ENCODE data around the gene IFT27.

Gene IFT27

DNA sequence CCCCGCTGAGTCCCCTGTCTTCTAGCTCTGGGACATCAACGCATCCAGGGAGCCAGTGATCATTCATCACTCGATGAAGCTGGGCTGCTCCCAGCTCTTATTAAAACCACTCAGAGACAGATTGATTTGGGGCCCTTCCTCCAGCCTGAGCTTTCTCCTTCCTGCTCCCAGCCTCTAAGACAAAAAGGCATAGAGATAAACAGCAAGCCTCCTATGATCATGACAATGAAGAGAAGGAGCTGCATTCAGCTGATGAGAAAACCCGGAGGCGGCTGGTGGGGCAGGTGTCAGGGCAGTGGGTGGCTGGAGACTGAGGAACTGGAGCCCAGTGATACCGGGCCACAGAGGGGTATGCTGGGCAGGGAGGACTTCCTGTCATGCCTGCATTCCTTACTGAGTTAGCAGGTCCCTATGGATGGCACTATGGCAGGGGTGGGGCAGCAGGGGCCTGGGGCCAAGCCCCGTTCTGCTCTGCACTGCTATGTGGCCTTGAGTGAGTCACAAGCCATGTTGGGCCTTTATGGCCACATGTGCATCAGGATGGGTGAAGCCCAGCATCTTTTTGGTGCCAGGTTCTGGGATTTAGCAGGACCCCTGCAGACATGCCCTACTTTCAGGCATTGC lies 20.7 kb upstream of the IFT27 start:
- DNase-seq (ENCODE audit: low read depth), result no peak

DNA sequence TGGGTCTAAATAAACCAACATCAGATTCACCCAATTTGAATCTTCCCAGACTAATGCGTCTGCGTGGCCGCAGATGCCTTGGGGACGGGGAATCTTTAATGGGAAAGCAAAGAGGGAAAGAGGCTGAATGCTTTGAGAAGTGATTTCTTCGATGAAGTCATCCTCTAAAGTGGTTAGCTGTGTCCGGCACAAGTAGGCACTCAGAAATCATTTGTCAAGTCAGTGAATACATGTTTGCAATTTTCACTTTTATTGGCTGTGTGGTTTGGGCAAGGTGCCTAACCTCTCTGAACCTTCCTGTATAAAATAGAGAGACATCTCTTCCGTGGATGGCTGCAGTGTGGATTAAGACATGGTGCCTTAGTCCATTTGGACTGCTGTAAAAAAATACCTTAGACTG lies 19.7 kb upstream of the IFT27 start:
- DNase-seq (ENCODE audit: low read depth), result no peak

DNA sequence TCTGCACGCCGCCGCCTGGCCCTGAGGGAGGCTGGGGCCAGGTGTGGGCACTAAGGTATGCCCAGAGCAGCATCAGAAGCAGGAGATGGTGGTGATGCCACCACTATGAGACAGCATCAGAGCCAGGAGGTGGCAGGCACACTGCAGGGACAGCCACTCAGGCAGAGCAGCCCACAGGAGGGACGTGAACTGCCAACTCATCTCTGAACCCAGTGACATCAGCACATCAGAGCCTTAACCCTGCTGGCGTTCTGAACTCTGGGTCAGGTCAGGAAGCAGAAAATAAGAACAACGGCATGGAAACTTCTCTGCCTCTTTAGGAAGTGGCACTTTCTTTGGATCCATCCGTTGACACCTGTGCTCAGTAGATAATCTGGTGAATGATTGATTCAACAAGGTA lies 14.7 kb upstream of the IFT27 start:
- DNase-seq (ENCODE audit: low read depth), result no peak

DNA sequence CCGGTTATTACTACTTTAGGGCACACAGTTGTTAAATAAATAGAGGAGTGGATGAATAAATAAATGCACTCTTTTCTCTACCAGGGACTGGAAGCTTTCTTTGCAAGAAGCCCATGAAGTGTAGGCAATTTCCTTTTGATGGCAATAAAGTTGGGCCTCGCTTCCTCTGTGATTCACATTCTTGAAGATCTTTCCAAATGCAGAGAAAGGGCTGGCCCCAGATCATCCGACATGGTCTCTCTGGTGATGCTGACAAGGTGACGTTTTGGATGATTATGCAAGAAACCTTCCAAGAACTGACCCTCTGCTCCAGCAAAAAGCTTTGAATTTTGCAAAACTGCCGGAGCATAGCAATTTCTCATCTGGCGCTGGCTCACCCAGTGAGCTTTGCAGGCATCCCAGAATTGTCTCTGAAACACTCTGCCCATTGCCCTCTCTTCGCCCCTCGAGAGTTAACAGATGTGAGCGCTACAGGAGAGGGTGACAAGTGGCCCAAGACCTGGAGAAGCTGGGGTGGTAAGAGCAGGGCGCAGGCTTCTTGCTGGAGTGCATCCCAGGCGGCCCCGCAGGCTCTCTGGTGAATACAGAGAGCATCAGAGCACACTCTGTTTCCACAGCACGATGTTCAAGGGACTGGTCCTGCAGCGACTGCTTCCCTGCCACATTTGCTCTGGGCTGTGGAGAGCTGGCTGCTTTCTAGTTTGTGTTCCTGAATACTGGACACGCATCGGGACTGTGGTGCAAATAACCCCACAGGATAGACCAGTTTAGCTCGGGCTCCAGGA lies 11.5 kb upstream of the IFT27 start:
- no peak for DNase-seq (ENCODE audit: low read depth)

DNA sequence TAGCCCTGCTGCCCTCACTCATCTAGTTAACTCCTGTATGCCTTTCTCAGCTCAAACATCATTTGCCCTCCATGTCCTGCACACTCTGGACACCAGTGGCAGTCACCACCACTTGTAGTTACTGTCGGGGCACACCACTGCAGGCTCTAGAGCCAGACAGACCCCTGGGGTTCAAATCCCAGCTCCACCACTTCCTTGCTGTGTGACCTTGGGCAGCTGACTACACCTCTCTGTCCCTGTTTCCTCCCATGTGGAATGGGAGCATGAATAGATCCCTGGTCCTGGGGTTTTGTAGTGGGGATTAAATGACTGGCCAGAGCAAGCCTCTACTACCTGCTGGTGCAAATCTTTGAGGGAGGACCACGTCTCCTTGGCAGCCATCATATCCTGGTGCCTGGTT lies 7.8 kb upstream of the IFT27 start:
- DNase-seq (ENCODE audit: low read depth), result no peak

DNA sequence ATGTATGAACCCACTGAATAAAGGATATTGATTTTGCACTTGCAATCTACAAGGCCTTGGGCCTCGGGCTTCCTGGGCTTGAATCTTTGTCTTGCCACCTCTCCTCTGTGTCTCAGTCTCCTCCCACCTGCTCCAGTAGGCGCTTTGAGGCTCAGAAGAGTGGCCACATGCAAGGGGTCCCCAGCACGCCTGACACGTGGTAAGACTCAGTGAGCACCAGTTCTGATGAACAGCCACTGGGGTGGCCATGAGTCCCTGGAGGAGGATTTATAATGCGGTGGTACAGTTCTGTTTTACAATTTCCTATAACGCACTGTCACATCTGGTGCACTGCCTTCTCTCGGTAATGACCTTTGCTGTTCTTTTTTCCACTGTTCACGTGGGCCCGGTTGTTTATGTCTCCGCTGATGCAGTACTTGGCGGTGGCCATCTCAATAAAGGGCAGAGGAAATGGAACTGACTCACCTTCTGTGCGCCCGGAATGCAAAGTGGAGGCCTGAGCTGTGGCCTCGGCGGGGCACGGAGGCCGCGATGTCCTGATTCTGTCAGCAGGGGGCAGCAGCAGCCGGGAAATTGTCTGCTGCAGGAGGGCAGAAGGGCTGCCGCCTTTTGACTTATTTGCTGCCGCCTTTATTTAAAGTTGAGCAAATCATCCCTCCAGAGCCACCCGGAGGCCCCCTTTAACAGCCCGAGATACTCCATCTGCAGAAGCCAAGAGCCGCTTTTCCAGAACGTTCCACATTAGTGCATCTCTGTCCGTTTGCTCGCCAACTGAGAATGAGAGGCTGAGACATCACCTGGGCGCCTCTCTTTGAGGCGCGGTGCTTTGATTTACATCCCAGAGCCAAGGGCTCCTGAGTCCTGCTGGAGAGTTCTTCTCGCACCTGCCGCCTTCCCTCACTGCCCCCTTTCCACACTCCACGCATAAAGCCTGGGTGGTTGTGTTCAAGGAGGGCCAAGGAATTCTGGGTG lies 6.0 kb upstream of the IFT27 start:
- DNase-seq (ENCODE audit: low read depth), result peak; percentile 85

DNA sequence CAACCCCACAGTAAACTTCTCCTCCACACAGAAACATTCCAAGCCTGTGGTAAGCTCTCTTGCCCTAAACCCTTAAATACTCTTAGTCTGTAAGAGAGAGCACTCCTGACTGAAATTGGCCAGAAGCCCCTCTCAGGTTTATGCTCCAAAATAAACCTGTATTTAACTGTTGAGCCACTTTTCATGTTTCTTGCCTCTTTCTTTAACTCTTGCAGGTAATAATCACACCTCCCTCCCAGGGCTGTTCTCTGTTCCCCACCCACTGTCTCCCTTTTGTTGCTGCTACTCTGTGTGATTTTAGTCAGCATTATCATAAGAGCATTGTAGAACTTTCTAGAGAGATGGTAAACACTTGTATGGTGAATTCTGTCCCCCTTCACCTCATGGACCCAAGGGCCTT lies 2.1 kb upstream of the IFT27 start:
- DNase-seq (ENCODE audit: low read depth), result no peak

DNA sequence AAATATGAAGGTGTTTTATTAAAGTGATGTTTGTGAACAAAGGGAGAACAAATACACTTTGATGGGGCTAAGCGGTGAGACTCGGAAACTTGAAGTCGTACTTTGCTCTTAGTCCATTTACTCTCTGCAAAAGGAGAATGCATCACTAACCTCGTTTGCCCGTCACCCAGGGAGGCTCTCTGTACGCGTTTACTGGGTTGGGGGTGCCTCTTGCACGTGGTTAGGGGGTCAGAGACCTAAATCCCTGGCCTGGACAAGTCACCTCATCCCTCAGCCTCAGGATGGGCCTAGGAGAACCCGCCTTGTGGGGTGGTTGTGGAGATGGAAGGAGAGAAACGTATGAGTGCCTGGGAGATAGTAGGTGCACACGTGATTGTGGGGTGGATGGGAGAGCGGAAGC lies 803 bp upstream of the IFT27 start:
- DNase-seq (ENCODE audit: low read depth), result no peak

DNA sequence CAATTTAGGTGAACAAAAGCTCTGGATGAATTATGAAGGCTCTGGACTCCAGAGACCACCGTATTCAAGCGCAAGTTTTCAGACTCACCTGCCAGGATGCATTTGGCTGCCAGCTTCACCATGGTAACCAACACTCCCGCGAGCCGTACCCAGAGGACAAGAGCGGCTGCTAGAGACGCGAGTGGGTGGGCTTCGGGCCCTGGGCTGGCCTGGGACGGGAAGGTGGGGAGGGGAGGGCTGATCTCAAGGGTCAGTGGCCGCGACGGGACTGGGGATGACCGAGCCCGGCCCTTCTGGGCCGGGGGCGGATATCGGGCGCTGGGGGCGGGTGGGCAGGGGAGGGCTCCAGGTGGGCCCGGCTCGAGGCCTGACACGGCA lies 344 bp downstream of the IFT27 start:
- peak; percentile 34 for DNase-seq (ENCODE audit: low read depth)

DNA sequence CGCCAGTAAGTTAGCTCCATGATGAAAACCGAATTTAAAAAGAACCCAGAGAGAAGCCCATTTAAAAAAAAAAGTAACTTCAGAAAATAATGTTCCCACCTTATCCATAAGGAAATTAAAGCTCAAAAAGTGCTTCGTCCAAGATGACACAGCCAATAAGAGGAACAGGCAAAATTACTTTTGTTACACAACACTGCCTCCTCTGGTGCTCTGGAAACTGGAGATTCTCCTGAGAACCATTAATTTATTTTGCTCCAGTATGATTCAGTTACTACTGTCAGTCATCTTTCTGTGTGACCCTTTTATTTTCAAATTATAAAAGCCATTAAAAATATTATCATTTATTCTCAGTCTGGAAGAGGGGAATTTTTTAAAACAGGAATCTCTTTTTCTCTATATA lies 2.0 kb downstream of the IFT27 start:
- DNase-seq (ENCODE audit: low read depth), result no peak

DNA sequence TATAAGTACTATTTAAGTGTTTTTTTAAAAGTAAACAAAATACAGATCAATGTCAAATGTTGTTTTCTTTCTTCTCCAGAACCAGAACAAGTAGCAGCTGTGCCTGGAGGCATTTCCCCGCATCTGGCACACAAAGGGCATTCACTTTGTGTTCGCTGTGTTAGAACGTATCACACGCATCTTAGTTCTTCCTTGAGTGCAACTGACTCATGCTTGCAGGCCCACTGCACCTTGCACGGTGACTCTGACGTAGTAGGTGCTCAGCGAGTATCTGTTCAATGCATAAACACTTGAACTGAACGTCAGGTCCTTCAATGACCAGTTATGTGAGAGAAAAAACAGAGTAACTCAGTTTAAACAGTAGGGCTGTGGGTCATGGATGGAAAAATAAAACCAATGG lies 3.5 kb downstream of the IFT27 start:
- no peak for DNase-seq (ENCODE audit: low read depth)

DNA sequence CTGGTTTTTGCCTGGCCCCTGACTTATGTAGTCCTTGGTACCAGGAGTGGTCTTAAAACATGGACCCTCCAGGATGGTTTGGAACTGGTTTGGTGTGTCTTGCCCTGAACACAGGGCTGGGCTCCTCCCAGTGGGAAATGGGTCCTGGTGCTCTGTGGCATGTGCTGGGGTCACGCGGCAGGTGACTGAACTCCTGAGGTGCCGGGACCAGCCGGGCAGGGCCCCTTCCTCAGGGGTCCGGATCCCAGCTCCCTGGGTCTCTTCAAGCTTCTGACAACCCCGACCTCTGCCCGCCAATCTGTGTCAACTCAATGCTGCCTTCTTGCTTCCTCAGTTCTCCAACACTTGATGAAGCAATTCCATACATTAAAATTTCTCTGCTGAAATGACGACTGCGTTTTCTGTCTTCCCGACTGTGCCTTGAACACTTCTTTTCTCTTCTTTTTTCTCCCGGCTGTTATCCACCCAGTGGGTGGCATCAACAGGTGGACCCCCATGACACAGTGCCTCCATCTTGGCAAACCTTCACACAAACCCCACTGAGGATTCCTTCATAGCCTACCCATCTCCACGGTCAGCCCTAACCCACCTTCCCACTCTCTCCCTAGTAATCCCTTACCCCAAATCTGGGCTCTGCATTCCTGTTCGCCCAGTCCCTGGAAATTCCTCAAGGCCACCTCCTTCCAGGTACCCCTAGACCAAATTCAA lies 4.4 kb downstream of the IFT27 start:
- DNase-seq (ENCODE audit: low read depth), result no peak

DNA sequence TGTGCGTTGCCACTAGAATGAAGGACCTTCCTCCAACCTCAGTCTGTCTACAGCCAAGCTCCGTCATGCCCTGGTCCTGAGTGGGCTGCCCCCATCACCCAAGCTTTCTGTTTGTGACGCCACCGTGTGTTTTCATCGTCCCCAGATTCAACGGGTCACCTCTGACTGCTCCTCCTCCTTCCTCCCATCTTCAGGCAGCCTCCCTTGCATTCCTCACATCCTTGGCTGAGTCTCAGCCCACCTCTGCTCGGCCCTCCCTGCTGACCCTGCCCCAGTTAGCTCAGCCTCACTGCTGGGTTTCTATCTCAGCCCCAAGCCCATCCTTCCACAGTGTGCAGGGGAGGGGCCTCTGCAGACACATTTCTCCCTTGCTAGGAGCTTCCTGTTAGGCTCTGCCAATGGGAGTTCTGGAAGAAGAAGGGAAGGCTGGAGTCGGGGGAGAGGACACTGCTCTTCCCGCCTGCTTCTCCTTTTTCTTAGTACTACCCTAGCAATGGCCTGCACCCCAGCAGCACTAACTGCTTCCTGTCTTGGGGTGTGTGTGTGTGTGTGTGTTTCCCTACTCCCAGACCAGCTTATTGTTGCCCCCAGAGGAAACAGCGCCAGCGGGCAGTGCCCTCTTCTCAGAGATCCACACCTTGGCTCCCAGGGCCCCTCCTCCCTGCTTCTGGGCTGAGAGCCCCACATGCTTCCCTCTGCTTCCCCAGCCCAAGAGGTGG lies 5.2 kb downstream of the IFT27 start:
- DNase-seq (ENCODE audit: low read depth), result no peak

DNA sequence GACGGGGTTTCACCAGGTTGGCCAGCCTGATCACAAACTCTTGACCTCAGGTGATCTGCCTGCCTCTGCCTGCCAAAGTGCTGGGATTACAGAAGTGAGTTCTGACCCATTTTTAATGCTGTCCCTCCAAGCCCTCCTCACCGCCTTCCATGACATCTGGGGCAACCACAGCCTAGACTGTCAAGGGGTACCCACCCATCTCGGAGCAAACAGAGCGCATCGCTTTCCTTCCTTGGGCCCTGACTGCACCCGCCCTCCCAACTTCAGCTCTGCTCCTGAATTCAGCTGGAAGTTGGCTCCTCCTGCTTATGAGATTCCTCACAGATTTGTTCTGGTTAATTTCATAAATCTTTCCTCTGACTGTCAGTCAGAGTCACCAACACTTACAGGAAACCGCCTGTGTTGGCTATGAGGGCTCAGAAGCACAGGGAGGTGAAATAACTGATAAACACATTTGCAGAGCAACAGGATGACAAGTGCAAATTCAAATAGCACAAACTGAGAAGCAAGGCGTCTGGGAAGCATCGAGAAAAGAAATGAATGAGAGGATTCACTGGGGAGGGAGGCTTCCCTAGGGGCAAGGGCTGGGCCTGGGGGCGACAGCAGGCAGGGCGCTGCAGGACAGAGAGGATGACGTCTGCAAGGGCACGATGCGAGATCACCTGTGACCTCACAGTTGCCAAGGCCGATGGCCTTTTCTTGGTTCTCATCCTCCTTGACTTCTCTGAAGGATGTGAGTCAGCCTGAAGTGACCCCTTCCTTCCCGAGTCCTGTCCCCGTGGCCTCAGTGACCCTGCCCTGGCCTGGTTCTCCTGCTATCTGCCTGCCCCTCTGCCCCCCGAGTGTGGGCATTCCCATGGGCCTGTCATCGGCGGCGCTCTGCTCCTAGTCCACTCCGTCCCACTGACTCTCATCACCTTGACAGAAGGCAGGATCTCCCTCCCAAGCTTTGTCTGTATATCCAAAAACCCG lies 6.1 kb downstream of the IFT27 start:
- DNase-seq (ENCODE audit: low read depth), result no peak

DNA sequence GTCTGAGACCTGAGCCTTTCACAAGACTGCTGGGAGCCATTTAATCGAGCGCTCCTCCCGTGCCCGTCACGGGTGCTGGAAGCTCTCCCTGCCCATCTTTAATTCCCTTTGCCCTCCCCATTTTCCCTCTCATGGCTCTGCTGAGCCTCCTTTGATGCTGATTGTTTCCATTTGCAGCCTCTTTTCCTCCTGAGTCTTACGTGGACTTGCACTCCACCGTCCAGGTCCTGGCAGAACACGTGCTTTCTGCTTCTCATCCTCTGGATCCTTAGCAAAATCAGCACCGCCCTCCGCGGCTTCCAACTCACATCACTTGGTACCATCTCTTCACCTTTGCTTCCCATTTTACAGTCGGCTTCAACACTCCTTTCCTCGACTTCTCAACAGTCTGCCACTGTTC lies 7.3 kb downstream of the IFT27 start:
- no peak for DNase-seq (ENCODE audit: low read depth)

DNA sequence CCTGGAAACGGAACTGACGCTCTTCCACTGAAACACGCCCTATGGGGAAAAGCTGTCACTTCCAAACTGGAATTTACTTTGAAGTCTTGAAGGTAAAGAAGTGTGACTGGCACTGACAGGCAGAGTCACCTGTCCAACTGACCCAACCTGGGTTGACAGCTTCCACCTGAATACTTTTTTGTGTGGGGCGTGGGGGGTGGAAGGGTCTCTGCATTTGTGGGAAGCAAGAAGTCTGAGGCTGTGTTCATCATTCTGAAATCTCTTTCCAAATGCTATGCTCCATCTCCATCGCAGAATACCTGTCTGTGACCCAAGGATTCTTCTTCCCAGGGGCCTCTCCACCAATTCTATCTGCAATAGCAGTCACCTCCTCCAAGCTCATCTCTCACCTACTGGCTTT lies 7.8 kb downstream of the IFT27 start:
- DNase-seq (ENCODE audit: low read depth), result no peak

DNA sequence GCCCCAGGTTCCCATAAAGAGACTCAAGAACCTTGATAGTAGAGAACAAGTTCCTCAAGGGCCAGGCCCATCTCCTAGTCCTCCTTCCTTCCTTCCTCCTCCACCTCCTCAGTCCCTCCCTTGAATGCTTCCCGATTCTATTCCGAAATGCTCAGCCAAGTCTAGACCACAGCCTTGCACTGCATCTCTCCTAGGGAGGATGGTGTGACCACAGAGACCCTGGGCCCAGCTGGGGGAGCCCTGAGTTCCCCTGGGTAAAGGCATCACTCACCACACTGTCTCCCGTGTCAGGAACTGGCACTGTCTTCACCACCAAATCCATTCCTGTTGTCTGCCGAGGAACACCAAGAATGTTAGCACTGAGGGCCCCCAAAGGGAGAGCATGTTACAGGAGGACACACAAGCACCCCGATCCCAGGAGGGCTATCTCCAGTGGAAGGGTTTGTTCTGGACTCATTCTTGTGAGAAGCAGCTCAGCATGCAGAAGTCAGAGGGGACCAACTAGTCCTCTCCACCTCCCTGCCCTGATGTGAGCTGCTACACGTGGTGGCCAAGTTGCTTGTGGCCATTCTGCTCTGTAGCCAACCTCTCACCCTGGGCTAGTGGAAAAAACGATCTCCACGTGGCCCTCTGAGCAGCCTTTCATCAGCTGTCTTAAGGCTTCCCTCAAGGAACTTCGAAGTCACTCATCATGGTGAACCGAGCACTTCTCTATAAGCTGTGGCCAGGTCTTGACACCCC lies 8.7 kb downstream of the IFT27 start:
- DNase-seq (ENCODE audit: low read depth), result no peak

DNA sequence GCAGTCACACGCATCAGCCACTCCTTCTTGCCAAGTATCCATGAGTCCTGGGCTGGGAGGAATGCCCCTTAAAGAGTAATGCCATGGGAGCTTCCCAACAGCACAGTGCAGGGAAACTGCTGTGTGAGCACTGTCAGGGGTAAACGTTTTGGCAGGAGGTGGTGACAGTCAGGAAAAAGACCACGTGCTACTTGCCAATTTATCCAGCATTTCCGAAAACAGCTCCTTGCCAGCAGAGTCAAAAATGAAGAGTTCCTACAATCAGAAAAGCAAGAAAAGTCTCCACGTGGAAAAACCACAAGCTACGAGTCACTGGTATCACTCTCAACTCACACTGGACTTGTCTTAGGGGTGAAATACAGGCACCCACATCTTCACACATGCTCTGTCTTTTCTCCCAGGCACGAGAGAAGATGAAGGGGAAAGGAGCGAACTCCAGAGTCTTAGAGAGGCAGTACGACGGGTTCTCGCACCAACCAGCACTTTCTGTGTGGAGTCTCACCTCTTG lies 9.9 kb downstream of the IFT27 start:
- no peak for DNase-seq (ENCODE audit: low read depth)

DNA sequence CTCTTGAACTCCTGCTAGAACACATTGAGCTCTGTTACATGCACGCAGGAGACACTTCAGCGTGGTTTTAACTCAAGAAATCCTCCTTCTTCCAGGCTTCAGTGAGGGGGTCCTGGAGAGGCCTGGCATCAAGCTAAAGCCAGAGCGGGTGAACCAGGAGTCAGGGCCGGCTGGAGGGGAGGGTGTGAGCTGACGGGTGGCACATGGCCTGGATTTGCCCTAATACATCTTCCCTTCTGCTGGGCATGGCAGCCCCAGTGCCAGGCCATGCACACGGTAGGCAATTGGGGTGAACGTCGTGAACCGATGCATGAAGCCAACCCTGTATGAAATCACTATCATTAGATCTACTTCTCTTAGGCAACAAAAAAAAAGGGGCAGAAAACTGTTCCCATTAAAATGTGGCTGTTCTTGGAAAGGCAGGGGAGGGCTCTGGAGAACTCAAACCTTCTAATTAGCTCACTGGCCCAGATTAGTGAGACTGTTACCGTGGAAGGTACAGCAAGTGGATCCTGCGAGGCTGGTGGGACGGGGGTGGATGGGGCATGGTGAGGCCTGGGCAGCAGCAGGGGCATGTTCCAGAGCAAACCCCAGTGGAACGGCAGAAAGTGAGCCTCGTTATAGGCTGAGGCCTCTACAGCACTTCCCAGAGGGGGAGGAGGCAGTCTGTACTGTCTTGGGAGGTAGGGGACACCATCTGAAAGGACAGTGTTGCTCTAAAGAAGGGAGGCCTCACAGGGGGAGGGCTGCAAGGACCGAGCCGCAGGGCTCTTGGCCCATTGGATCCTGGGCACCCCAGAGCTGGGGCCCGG lies 10.6 kb downstream of the IFT27 start:
- DNase-seq (ENCODE audit: low read depth), result no peak
